NAMALWA (cell line): Measurements from ENCODE around the gene PRKG1.
"Not testable (repeated sequence)": the region's sequence is repeated elsewhere in the genome, so short reads cannot be mapped to it uniquely, and the experiment has no call there.

ENCODE experiments used
- DNase-seq: peaks from one replicate; pipeline ENCODE4 v3.0.0-alpha.2; 2015; ENCODE audit warnings: low spot score

The PRKG1 gene

GRCh38 chr10:51321980-51322379 is 247.7 kb downstream of the PRKG1 start:
- no peak for DNase-seq

- DNase-seq, result no peak
Observed at GRCh38 chr10:51325649-51326048, 251.4 kb downstream of the PRKG1 start.

- no peak for DNase-seq
Observed at GRCh38 chr10:51326174-51326573, 251.9 kb downstream of the PRKG1 start.

GRCh38 chr10:51327432-51327831 is 253.1 kb downstream of the PRKG1 start:
- DNase-seq, result no peak

- no peak for DNase-seq
Observed at GRCh38 chr10:51340366-51340765, 266.1 kb downstream of the PRKG1 start.

- no peak for DNase-seq
Observed at GRCh38 chr10:51340845-51341610, 266.7 kb downstream of the PRKG1 start.

- not testable (repeated sequence) for DNase-seq
Observed at GRCh38 chr10:51341745-51342144, 267.5 kb downstream of the PRKG1 start.

GRCh38 chr10:51342381-51342780 is 268.1 kb downstream of the PRKG1 start:
- DNase-seq, result no peak

- no peak for DNase-seq
Observed at GRCh38 chr10:51343391-51343790, 269.1 kb downstream of the PRKG1 start.

GRCh38 chr10:51344371-51344770 is 270.1 kb downstream of the PRKG1 start:
- no peak for DNase-seq

- no peak for DNase-seq
Observed at GRCh38 chr10:51348622-51349021, 274.3 kb downstream of the PRKG1 start.

- DNase-seq, result no peak
Observed at GRCh38 chr10:51357170-51357569, 282.9 kb downstream of the PRKG1 start.

GRCh38 chr10:51358227-51358626 is 283.9 kb downstream of the PRKG1 start:
- DNase-seq, result no peak

GRCh38 chr10:51363415-51363814 is 289.1 kb downstream of the PRKG1 start:
- DNase-seq, result no peak

- DNase-seq, result no peak
Observed at GRCh38 chr10:51364674-51365073, 290.4 kb downstream of the PRKG1 start.

- DNase-seq, result no peak
Observed at GRCh38 chr10:51366044-51366443, 291.8 kb downstream of the PRKG1 start.

- DNase-seq, result no peak
Observed at GRCh38 chr10:51367127-51367526, 292.8 kb downstream of the PRKG1 start.

GRCh38 chr10:51367694-51368093 is 293.4 kb downstream of the PRKG1 start:
- DNase-seq, result no peak

GRCh38 chr10:51368943-51369342 is 294.7 kb downstream of the PRKG1 start:
- DNase-seq, result peak; percentile 5

GRCh38 chr10:51369903-51370302 is 295.6 kb downstream of the PRKG1 start:
- no peak for DNase-seq

GRCh38 chr10:51371743-51372142 is 297.5 kb downstream of the PRKG1 start:
- no peak for DNase-seq

GRCh38 chr10:51375790-51376189 is 301.5 kb downstream of the PRKG1 start:
- no peak for DNase-seq

- DNase-seq, result no peak
Observed at GRCh38 chr10:51377070-51377931, 303.0 kb downstream of the PRKG1 start.
